ENCODE measurements around the gene RAB24. TPM values are rescaled to one million over a fixed set of nuclear protein-coding genes. Genes with fewer than 3 reads are reported as not detected.
"Not testable (repeated sequence)": the region's sequence is repeated elsewhere in the genome, so short reads cannot be mapped to it uniquely, and the experiment has no call there.

The RAB24 gene
- total RNA-seq, 1 donor from 2014 or later, result 16.1 TPM

DNA sequence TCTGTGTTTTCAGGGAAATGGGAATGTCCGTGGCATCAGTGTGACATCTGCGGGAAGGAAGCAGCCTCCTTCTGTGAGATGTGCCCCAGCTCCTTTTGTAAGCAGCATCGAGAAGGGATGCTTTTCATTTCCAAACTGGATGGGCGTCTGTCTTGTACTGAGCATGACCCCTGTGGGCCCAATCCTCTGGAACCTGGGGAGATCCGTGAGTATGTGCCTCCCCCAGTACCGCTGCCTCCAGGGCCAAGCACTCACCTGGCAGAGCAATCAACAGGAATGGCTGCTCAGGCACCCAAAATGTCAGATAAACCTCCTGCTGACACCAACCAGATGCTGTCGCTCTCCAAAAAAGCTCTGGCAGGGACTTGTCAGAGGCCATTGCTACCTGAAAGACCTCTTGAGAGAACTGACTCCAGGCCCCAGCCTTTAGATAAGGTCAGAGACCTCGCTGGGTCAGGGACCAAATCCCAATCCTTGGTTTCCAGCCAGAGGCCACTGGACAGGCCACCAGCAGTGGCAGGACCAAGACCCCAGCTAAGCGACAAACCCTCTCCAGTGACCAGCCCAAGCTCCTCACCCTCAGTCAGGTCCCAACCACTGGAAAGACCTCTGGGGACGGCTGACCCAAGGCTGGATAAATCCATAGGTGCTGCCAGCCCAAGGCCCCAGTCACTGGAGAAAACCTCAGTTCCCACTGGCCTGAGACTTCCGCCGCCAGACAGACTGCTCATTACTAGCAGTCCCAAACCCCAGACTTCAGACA is 9.5 kb downstream of the RAB24 start:
- no peak for DNase-seq

DNA sequence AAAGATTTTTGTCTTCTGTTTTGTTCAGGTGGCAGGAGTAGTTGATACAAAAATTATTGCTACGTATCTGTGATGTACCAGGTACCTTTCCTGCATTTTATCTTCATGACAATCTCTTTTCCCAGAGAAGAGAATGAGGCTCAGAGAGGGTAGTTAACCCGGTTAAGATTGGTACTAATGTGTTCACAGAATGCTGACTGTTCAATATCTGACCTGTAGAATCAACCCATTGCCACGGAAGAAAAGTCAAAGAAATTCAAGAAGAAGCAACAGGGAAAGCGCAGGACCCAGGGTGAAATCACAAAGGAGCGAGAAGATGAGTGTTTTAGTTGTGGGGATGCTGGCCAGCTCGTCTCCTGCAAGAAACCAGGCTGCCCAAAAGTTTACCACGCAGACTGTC is 11.8 kb downstream of the RAB24 start:
- DNase-seq, result no peak

DNA sequence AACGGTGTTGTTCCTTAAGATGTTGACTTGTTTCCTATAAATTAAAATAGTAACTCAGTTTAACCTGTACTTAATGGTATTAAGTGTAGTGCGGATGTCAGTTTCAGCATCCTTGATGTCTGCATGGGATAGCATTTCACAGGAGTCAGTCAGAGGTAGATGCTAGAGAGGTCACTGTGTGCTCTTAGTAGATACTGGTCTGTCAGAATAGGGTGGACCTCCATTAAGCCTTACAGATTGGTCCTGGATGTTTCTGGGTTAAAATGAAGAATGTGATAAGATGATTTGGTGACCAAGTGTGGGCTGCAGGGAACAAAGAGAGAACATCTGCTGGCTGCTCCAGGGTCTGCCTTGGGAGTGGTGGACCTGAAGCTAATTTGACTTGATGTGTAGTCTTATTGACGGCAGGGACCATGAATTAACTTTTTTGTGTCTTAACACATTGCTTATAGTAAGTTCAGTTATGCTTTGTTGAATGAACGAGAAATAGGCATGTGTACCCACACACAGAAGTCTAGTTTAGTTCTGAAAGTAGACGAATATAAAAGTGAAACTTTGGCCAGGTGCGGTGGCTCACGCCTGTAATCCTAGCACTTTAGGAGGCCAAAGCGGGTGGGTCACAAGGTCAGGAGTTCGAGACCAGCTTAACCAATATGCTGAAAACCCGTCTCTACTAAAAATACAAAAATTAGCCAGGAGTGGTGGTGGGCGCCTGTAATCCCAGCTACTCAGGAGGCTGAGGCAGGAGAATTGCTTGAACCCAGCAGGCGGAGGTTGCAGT is 12.5 kb downstream of the RAB24 start:
- DNase-seq, result no peak

DNA sequence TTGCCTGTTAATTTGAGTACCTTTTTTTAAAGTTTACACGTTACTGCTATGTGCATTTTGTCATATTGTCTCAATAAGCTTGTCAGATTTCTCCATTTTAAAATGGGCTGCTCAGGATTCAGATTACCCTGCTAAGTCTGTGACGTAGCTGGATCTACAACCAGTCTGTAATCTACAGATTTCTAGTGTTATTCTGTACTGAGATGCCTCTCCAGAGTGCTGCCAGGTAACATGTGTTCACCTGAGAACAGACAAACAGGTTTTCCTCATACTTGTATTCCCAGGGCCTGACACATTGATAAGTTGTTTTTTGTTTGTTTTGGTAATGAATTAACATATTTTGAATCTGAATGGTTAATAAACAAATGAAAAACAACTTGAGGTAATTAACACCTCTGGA is 15.3 kb downstream of the RAB24 start:
- no peak for DNase-seq

DNA sequence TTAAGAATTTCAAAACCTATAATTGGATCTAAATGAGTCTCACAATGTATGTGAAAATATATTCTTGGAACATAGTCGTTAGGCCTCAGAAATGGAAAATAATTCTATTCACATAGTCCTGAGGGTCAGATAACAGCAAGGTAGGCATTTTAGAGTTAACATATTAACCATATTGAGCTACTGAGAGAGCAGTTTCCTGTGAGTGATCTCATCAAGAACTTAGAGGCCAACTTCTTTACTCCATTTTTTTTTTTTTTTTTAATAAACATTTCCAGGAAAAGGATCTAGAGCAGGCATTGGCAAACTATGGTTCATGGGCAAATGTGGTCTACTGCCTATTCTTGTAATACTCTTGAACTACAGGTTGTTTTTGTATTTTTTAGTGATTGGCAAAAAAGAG is 26.6 kb downstream of the RAB24 start:
- DNase-seq, result no peak

DNA sequence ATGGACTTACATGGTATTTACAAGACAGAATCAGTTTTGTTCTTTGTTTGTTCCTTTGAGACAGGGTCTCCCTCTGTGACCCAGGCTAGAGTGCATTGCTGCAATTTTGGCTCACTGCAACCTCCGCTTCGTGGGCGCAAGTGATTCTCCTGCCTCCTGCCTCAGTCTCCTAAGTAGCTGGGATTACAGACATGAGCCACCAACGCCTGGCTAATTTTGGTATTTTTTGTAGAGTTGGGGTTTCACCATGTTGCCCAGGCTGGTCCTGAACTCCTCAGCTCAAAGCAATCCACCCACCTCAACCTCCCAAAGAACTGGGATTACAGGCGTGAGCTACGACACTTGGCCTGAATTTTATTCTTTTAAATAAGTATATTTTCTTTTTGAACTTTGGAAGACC is 27.6 kb downstream of the RAB24 start:
- no peak for DNase-seq

DNA sequence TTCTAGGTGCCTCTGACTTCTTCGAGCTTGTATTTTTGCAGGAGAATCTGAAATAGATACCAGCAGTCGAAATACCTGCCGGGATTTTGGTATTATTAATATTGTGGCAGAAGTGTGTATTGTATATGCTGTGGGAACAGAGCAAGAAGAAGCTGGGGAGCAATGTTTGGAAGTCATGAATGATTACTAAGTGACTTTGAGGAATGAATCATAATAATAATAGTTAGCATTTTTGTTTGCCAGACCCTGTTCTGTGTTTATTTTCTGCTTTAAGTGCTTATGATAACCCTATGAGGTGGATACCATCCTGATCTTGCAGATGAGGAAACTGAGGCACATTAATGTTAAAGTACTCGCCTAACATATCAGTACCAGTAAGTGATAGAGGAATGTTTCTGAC is 32.4 kb downstream of the RAB24 start:
- no peak for DNase-seq

DNA sequence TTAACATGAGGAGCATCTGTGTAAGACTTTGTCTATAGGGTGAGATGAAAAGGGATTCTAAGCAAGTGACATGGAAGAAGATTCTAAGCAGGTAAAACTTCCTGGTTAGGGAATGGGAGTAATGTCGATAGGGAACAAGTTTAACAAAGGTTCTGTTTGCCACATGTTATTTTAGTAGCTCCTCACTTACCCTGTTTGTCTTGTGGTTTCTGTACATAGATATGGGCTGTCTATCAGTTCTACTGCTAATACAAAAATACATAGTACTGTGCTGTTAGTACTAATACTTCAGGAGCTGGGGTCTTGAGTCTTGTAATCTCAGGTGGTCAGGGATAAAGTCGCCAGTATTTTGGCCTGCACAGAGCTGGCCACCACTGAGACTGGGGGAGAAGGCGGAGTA is 32.9 kb downstream of the RAB24 start:
- DNase-seq, result no peak

DNA sequence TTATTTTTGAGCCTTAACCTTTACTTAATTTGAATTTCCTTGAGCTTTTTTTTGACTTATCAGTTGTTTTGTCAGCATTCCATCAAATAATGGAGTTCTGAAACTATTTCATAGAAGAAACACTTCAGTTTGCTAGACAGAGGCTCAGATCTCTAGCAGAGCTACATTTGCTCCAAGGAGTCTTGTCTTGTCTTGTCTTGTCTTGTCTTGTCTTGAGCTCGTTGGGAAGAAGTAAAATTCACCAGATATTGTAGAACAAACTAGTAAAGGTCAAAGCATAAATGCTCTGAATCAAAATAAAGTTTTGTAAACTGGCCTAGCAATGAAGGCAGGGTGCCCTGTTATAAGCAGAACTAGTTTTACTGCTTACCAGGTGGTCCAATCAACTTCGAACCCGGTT is 33.5 kb downstream of the RAB24 start:
- no peak for DNase-seq

DNA sequence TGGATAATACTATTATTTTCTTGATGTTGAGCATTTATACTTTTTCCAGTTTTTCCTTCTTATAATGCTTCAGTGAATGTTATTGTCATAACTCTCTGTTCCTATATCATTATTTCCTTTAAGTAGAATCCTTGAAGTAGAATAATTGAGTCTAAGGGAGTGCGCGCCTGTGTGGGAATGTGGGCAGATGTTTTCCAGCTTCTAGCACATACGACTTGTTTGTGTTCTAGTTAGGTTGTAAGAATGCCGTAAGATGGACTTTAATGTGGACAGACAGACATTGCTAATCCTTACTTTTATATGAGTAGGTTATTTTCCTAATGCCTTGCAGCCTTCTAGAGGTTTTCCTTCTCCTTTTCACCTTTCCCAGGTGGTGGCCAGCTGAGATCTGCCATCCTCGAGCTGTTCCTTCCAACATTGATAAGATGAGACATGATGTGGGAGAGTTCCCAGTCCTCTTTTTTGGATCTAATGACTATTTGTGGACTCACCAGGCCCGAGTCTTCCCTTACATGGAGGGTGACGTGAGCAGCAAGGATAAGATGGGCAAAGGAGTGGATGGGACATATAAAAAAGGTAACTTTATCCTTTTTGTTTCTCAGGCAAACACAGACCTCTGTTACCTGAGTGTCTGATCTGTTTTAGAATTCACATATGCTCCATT is 34.2 kb downstream of the RAB24 start:
- DNase-seq, result no peak

DNA sequence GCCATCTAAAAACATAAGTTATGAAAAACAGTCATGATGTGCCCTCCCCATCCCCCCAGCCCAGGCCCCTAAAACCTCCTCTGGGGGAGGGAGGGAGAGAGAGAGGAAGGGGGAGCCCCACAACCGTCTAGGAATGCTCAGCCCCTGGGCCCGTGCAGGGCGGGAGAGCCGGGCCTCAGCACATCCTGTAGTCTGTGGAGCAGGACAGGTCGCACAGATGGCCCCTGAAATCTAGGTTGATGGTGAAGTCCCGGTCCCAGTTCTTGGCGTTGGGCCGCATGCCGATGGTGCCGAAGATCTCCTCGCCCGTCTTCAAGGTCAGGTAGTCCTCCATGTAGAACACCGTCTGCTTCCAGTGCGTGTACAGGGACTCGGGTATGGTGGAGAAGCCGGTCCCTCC is 38.1 kb downstream of the RAB24 start:
- no peak for DNase-seq

DNA sequence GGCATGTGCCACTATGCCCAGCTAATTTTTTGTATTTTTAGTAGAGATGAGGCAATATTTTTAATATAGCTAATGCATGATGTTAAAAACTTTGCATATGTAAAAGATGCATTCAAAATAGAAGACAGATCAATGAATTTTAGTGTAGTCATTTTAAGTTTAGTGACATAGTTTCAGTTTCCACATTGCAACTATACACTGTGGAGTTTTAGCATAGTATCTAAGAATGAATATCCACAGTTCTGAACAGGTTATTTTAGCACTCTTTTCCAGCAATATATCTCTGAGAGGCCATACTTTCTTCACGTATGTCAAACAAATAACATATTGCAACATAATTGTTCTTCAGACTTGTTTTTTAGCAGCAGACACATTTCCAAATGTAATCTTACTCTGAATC is 39.3 kb downstream of the RAB24 start:
- no peak for DNase-seq

DNA sequence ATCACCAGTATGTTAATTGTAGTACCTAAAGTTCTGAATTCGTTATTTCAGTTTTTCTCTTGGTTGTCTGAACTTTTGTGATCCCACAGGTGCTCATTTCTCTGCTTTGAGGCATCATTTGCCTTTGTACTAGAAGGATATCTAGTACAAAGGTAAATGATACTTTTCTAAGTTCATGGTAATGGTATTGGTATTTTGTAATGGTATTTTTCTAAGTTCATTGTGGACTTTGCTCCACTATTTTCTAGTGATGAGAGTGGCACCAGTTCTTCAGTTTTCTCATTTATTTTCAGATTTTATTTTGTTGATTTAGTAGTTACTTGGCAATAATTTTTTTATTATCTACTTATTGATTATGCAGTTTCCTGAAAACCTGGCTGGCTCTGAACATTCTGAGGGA is 42.0 kb downstream of the RAB24 start:
- no peak for DNase-seq

DNA sequence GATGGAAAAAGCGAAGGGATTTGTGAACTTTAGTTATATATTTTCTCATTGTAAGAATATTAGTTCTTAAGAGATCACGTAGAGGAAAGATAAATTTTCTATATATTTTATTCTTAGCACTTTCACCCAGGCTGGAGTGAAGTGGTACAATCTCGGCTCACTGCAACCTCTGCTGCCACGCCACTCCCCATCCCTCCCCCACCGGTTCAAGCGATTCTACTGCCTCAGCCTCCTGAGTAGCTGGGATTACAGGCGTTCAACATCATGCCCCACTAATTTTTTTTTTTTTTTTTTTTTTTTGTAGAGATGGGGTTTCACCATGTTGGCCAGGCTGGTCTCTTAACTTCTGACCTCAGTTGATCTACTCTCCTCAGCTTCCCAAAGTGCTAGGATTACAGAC is 42.6 kb downstream of the RAB24 start:
- DNase-seq, result no peak

DNA sequence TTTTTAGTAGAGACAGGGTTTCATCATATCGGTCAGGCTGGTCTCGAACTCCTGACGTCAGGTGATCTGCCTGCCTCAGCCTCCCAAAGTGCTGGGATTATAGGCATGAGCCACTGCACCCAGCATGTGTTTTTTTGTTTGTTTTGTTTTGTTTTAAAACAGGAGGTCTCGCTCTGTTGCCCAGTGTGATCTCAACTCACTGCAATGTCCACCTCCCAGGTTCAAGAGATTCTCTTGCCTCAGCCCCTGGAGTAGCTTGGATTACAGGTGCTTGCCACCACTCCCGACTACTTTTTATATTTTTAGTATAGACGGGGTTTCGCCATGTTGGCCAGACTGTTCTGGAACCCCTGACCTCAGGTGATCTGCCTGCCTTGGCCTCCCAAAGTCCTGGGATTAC is 44.8 kb downstream of the RAB24 start:
- not testable (repeated sequence) for DNase-seq

DNA sequence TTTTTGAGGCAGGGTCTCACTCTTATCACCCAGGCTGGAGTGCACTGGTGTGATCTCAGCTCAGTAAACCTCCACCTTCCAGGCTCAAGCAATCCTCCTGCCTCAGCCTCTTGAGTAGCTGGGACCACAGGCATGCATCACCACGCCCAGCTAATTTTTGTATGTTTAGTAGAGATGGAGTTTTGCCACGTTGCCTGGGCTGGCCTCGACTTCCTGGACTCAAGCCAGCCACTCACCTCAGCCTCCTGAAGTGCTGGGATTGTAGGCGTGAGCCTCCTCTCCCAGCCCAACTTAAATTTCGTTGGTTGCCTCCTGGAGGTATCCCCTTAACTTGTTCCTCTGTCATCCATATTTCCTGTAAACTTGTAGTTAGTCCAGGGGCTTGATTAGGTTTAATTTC is 47.2 kb downstream of the RAB24 start:
- DNase-seq, result no peak

DNA sequence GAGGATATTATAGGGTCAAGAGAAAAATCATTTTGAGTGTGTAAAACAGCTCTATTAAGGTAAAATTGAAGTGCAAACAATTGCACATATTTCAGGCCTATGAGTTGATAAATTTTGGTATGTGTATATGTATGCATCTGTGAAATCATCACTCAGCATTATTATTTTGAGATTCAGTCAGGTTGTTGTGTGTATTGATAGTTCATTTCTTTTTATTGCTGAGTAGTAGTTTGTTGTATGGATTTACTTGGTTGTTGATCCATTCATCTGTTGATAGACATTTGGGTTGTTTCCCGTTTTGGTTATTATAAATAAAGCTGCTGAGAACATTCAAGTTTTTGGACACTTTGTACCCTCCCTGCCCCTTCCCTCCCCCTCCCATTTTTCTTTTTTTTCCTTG is 50.3 kb downstream of the RAB24 start:
- DNase-seq, result no peak

Other genes with a start within 250 kb of the RAB24 start
- 1.6 TPM for gene FGFR4, start 216.8 kb downstream of the RAB24 start, total RNA-seq
- 89.8 TPM for gene NSD1, start 169.9 kb downstream of the RAB24 start, total RNA-seq
- 34.6 TPM for gene PRELID1, start 80 bp upstream of the RAB24 start, total RNA-seq
- gene MXD3, start 8.2 kb upstream of the RAB24 start, total RNA-seq, result 4.4 TPM
- 73.5 TPM for gene LMAN2, start 47.9 kb upstream of the RAB24 start, total RNA-seq
- gene RGS14, start 54.2 kb upstream of the RAB24 start, total RNA-seq, result 4.4 TPM
- gene SLC34A1, start 80.7 kb upstream of the RAB24 start, total RNA-seq, result not detected
- gene PFN3, start 96.9 kb upstream of the RAB24 start, total RNA-seq, result not detected
- 3.9 TPM for gene F12, start 105.8 kb upstream of the RAB24 start, total RNA-seq
- gene GRK6, start 123.0 kb upstream of the RAB24 start, total RNA-seq, result 14.0 TPM
- 11.7 TPM for gene PRR7, start 143.1 kb upstream of the RAB24 start, total RNA-seq
- gene DBN1, start 169.9 kb upstream of the RAB24 start, total RNA-seq, result 170 TPM
- 7.8 TPM for gene PDLIM7, start 193.9 kb upstream of the RAB24 start, total RNA-seq
- gene DOK3, start 206.1 kb upstream of the RAB24 start, total RNA-seq, result 3.0 TPM
- 63.5 TPM for gene DDX41, start 213.2 kb upstream of the RAB24 start, total RNA-seq